ENCODE results near the gene CCDC60. TPM values are rescaled to one million over a fixed set of nuclear protein-coding genes. Genes with fewer than 3 reads are reported as not detected.

The CCDC60 gene
- total RNA-seq, 1 donor from 2014 or later: 2.3 TPM

DNA sequence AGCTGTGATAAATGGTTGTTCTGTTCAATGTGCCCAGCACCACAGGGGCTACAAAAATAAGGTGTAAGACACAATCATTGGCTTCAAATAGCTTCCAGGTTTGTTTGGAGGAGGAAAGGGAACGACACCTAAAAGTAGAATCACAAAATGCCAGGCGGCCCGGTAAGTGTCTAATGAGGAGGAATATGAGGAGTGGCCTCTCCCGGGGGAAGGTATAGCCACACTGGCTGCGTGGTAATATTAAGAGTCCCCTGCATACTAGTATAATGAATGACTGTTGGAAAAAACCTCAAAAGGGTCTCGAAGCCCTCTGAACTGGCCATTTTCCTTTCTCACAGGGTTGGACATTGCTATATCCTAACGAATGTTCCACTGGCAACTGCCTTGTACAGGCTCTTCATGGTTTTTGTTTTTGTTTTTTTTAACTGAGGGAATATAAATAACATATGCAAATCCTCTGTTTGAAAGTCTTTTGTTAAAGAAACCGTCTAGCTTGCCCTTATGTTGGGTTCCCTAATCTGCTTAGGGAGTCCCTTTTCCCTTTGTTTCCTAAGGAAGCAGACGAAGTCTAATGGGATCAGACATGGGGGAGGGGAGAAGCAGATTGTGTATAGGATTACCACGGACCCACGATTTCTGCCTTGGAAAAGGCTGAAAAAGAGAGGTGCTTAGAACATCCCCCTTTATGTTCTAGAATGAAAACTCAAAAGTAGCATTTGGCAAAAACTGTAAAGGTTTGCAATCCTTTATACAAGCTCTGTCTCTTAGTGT is 4.2 kb downstream of the CCDC60 start:
- H3K27ac Mint-ChIP-seq: no peak overlapping the region

DNA sequence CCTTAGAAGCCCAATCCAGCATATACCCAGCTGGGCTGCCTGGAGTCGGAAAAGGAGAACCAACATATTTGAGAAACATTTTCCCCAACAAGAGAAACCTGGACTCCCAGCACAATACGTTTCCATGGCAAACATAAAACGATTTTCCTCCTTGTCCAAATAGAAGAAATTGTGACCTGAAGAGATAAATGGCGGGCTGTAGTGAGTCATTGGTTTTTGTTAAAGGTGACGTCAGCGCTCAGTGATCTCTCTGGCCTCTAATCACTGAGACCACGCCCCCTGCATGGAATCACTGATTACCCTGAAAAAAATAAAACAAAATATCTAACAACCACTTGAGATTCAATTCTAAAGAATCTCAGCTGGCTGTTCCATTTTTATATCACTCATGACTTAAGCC is 6.0 kb downstream of the CCDC60 start:
- Mint-ChIP-seq H3K36me3 (no peaks in the 10 kb centered on the region), H3K27ac (no peak overlapping the region), H3K27me3 (peaks cover 8% of the 10 kb centered on the region), H3K9me3 (no peaks in the 10 kb centered on the region), H3K4me3 (no peak overlapping the region), H3K4me1 (ENCODE audit: unreplicated experiment) (peaks cover 13% of the 10 kb centered on the region)
- no peak for DNase-seq (ENCODE audit: extremely low spot score, unreplicated experiment)
- TF ChIP-seq, protein P1, sequence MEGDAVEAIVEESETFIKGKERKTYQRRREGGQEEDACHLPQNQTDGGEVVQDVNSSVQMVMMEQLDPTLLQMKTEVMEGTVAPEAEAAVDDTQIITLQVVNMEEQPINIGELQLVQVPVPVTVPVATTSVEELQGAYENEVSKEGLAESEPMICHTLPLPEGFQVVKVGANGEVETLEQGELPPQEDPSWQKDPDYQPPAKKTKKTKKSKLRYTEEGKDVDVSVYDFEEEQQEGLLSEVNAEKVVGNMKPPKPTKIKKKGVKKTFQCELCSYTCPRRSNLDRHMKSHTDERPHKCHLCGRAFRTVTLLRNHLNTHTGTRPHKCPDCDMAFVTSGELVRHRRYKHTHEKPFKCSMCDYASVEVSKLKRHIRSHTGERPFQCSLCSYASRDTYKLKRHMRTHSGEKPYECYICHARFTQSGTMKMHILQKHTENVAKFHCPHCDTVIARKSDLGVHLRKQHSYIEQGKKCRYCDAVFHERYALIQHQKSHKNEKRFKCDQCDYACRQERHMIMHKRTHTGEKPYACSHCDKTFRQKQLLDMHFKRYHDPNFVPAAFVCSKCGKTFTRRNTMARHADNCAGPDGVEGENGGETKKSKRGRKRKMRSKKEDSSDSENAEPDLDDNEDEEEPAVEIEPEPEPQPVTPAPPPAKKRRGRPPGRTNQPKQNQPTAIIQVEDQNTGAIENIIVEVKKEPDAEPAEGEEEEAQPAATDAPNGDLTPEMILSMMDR (conservative IDR thresholded peaks at IDR 0.05): no peak

More for the DNA sequence above, 4.2 kb downstream of the CCDC60 start:
- TF ChIP-seq, protein P1 (conservative IDR thresholded peaks at IDR 0.05): no peak
- H3K4me3 Mint-ChIP-seq: no peak overlapping the region
- H3K9me3 Mint-ChIP-seq: no peaks in the 10 kb centered on the region
- H3K4me1 Mint-ChIP-seq (ENCODE audit: unreplicated experiment): peaks cover 19% of the 10 kb centered on the region
- no peaks in the 10 kb centered on the region for H3K36me3 Mint-ChIP-seq
- H3K27me3 Mint-ChIP-seq: peaks cover 11% of the 10 kb centered on the region
- no peak for DNase-seq (ENCODE audit: extremely low spot score, unreplicated experiment)

DNA sequence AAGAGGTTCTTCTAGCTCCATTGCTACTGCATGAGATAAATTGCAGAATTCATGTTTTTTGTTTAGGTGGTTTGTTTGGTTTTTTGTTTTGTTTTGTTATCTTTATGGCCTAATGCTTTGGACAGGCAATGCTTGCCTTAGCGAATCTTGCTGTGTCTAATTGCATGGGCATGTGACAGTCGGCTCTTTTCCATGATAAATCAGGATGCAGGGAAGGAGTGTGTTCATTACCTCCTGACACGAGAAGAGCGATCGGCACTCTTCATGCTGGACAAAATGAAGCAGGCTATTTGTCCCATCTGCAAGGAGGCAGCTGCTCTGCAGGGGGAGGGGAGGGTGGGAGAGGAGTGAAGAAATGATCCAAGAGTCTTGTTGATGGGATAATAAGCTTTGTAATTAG is 6.5 kb downstream of the CCDC60 start:
- Mint-ChIP-seq H3K9me3 (no peaks in the 10 kb centered on the region), H3K36me3 (no peaks in the 10 kb centered on the region), H3K4me3 (no peak overlapping the region), H3K27me3 (peaks cover 8% of the 10 kb centered on the region), H3K27ac (no peak overlapping the region), H3K4me1 (ENCODE audit: unreplicated experiment) (peaks cover 13% of the 10 kb centered on the region)
- TF ChIP-seq, protein P1 (conservative IDR thresholded peaks at IDR 0.05): no peak
- no peak for DNase-seq (ENCODE audit: extremely low spot score, unreplicated experiment)

DNA sequence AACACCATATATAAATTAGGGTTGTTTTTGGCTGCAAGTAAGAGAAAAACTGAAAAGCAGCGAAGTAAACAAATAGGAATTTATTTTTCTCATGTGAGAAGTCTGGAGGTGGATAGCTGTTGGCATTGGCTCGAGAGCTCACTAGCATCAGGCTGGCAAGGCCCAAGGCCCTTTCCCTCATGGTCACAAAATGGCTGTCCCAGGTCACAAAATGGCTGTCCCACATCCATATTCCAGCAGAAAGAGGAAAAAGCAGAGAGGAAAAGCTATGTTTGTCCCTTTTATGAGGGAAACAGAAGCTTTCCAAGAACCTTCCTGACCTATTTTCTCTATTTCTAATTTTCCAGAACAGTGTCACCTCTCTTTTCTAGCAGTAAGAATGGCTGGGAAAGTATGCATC is 7.5 kb downstream of the CCDC60 start:
- Mint-ChIP-seq H3K9me3 (no peaks in the 10 kb centered on the region), H3K27me3 (peaks cover 8% of the 10 kb centered on the region)

DNA sequence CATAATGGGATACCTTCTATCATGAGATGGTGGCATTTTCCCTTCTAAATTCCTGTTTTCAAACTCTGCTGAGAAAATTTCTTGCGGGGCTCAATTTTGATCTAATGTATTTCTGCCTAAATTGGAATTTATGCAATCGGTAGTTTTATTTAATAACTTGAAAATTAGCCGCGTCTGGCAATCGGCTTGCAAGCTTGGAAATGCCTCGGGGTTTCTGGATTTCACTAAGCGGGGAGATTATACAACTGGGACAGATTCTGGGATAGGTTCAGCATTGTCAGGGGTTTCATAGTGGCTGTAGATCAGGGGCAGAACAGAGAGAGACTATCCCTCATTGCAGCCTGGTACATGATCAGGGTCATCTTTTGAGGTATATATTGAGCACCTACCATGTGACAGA is 8.6 kb downstream of the CCDC60 start:
- no peaks in the 10 kb centered on the region for H3K9me3 Mint-ChIP-seq
- DNase-seq (ENCODE audit: extremely low spot score, unreplicated experiment): no peak
- H3K4me3 Mint-ChIP-seq: no peak overlapping the region
- no peak overlapping the region for H3K27ac Mint-ChIP-seq
- H3K4me1 Mint-ChIP-seq (ENCODE audit: unreplicated experiment): peaks cover 12% of the 10 kb centered on the region
- peaks cover 3% of the 10 kb centered on the region for H3K27me3 Mint-ChIP-seq
- H3K36me3 Mint-ChIP-seq: no peaks in the 10 kb centered on the region
- TF ChIP-seq, protein P1 (conservative IDR thresholded peaks at IDR 0.05): no peak

More for the DNA sequence above, 7.5 kb downstream of the CCDC60 start:
- Mint-ChIP-seq H3K36me3 (no peaks in the 10 kb centered on the region), H3K4me1 (ENCODE audit: unreplicated experiment) (peaks cover 13% of the 10 kb centered on the region), H3K27ac (no peak overlapping the region), H3K4me3 (no peak overlapping the region)
- DNase-seq (ENCODE audit: extremely low spot score, unreplicated experiment): no peak
- TF ChIP-seq, protein P1 (conservative IDR thresholded peaks at IDR 0.05): no peak
